Activated T-cell treated with anti-CD3 and anti-CD28 coated beads, Interleukin-2, amount 50 U/mL, for 4 hours (primary cell): Measurements from ENCODE around the gene PINK1. TPM values are rescaled to one million over a fixed set of nuclear protein-coding genes. Genes with fewer than 3 reads are reported as not detected.
"Not testable (repeated sequence)": the region's sequence is repeated elsewhere in the genome, so short reads cannot be mapped to it uniquely, and the experiment has no call there.

Source experiments
- ATAC-seq, 2 donors: fragments of 200-7000 bp; cut with Tn5 transposase; one replicate each; pipeline ENCODE4 v1.10.0; 2021
- DNase-seq: peaks from one replicate; pipeline ENCODE4 v3.0.0-alpha.2; 2020
- H3K27me3 Mint-ChIP-seq: one replicate; pipeline ENCODE4 v1.8.0; 2021; ENCODE audit warnings: low read depth, mixed read lengths
- H3K36me3 Mint-ChIP-seq: one replicate; pipeline ENCODE4 v1.8.0; 2022; ENCODE audit warnings: mixed read lengths; ENCODE audit not compliant: insufficient read depth
- H3K4me1 Mint-ChIP-seq: one replicate; pipeline ENCODE4 v1.8.0; 2021; ENCODE audit warnings: low read depth, mixed read lengths
- H3K4me3 Mint-ChIP-seq: one replicate; pipeline ENCODE4 v1.8.0; 2021; ENCODE audit warnings: mild to moderate bottlenecking, moderate library complexity, mixed read lengths
- H3K9me3 Mint-ChIP-seq: one replicate; pipeline ENCODE4 v1.8.0; 2021; ENCODE audit warnings: mixed read lengths
- total RNA-seq, 3 donors: library from RNA; stranded (reverse); gene quantifications; one replicate each; pipeline ENCODE4 v1.2.1, GENCODE V29; 2021

Gene PINK1
- total RNA-seq, 3 donors from 2014 or later = 1.6 to 2.7 (median 2.2) TPM

- Mint-ChIP-seq H3K4me1 (no peaks in the 10 kb centered on the region), H3K27me3 (peaks cover 5% of the 10 kb centered on the region), H3K36me3 (no peaks in the 10 kb centered on the region), H3K4me3 (no peak overlapping the region), H3K9me3 (no peaks in the 10 kb centered on the region)
- DNase-seq (no peak), ATAC-seq (no peak)
Measured at GRCh38 chr1:20602851-20603450, 30.3 kb upstream of the PINK1 start.

- Mint-ChIP-seq H3K9me3 (no peaks in the 10 kb centered on the region), H3K36me3 (no peaks in the 10 kb centered on the region), H3K4me3 (no peak overlapping the region), H3K4me1 (no peaks in the 10 kb centered on the region), H3K27me3 (peaks cover 5% of the 10 kb centered on the region)
- no peak for DNase-seq
- ATAC-seq = no peak
Measured at GRCh38 chr1:20603504-20604464, 29.5 kb upstream of the PINK1 start.

GRCh38 chr1:20604678-20605077 lies 28.6 kb upstream of the PINK1 start:
- no peaks in the 10 kb centered on the region for H3K9me3 Mint-ChIP-seq
- no peaks in the 10 kb centered on the region for H3K4me1 Mint-ChIP-seq
- peaks cover 5% of the 10 kb centered on the region for H3K27me3 Mint-ChIP-seq
- H3K36me3 Mint-ChIP-seq = no peaks in the 10 kb centered on the region
- ATAC-seq (no peak), DNase-seq (no peak)
- no peak overlapping the region for H3K4me3 Mint-ChIP-seq

GRCh38 chr1:20606801-20607570 lies 26.3 kb upstream of the PINK1 start:
- not testable (repeated sequence) for H3K9me3 Mint-ChIP-seq, H3K4me3 Mint-ChIP-seq, H3K4me1 Mint-ChIP-seq, DNase-seq, ATAC-seq, H3K27me3 Mint-ChIP-seq, H3K36me3 Mint-ChIP-seq

GRCh38 chr1:20609541-20609940 lies 23.7 kb upstream of the PINK1 start:
- H3K36me3 Mint-ChIP-seq = no peaks in the 10 kb centered on the region
- H3K9me3 Mint-ChIP-seq = no peaks in the 10 kb centered on the region
- H3K27me3 Mint-ChIP-seq = peaks cover 7% of the 10 kb centered on the region
- no peaks in the 10 kb centered on the region for H3K4me1 Mint-ChIP-seq
- no peak for ATAC-seq
- no peak for DNase-seq
- H3K4me3 Mint-ChIP-seq = no peak overlapping the region

GRCh38 chr1:20610970-20611369 lies 22.3 kb upstream of the PINK1 start:
- Mint-ChIP-seq H3K4me3 (no peak overlapping the region), H3K36me3 (no peaks in the 10 kb centered on the region), H3K4me1 (no peaks in the 10 kb centered on the region), H3K27me3 (peaks cover 3% of the 10 kb centered on the region), H3K9me3 (no peaks in the 10 kb centered on the region)
- DNase-seq = no peak
- no peak for ATAC-seq

GRCh38 chr1:20611652-20612051 lies 21.6 kb upstream of the PINK1 start:
- H3K4me1 Mint-ChIP-seq = no peaks in the 10 kb centered on the region
- H3K27me3 Mint-ChIP-seq = peaks cover 6% of the 10 kb centered on the region
- H3K36me3 Mint-ChIP-seq = no peaks in the 10 kb centered on the region
- no peaks in the 10 kb centered on the region for H3K9me3 Mint-ChIP-seq
- DNase-seq (no peak), ATAC-seq (no peak)
- no peak overlapping the region for H3K4me3 Mint-ChIP-seq

GRCh38 chr1:20612221-20612746 lies 21.0 kb upstream of the PINK1 start:
- Mint-ChIP-seq H3K27me3 (peaks cover 6% of the 10 kb centered on the region), H3K9me3 (no peaks in the 10 kb centered on the region), H3K4me1 (no peaks in the 10 kb centered on the region), H3K4me3 (no peak overlapping the region), H3K36me3 (no peaks in the 10 kb centered on the region)
- ATAC-seq = no peak
- no peak for DNase-seq

GRCh38 chr1:20614131-20614579 lies 19.1 kb upstream of the PINK1 start:
- Mint-ChIP-seq H3K4me3 (no peak overlapping the region), H3K36me3 (no peaks in the 10 kb centered on the region), H3K4me1 (no peaks in the 10 kb centered on the region), H3K9me3 (no peaks in the 10 kb centered on the region), H3K27me3 (peaks cover 5% of the 10 kb centered on the region)
- no peak for ATAC-seq
- DNase-seq = no peak

GRCh38 chr1:20615946-20616846 lies 17.1 kb upstream of the PINK1 start:
- ATAC-seq = no peak

GRCh38 chr1:20616847-20617487 lies 16.3 kb upstream of the PINK1 start:
- DNase-seq (no peak), ATAC-seq (no peak)
- Mint-ChIP-seq H3K4me1 (no peaks in the 10 kb centered on the region), H3K27me3 (peaks cover 5% of the 10 kb centered on the region), H3K9me3 (no peaks in the 10 kb centered on the region), H3K36me3 (no peaks in the 10 kb centered on the region), H3K4me3 (no peak overlapping the region)

More at GRCh38 chr1:20615946-20616846, 17.1 kb upstream of the PINK1 start:
- no peak for DNase-seq
- H3K36me3 Mint-ChIP-seq = no peaks in the 10 kb centered on the region
- no peaks in the 10 kb centered on the region for H3K4me1 Mint-ChIP-seq
- H3K9me3 Mint-ChIP-seq = no peaks in the 10 kb centered on the region
- H3K27me3 Mint-ChIP-seq = peaks cover 5% of the 10 kb centered on the region
- H3K4me3 Mint-ChIP-seq = no peak overlapping the region

GRCh38 chr1:20618550-20618949 lies 14.7 kb upstream of the PINK1 start:
- no peak for DNase-seq
- H3K27me3 Mint-ChIP-seq = peaks cover 5% of the 10 kb centered on the region
- no peaks in the 10 kb centered on the region for H3K4me1 Mint-ChIP-seq
- no peak overlapping the region for H3K4me3 Mint-ChIP-seq
- ATAC-seq = no peak
- no peaks in the 10 kb centered on the region for H3K9me3 Mint-ChIP-seq
- no peaks in the 10 kb centered on the region for H3K36me3 Mint-ChIP-seq

GRCh38 chr1:20619999-20620398 lies 13.3 kb upstream of the PINK1 start:
- no peaks in the 10 kb centered on the region for H3K9me3 Mint-ChIP-seq
- DNase-seq (no peak), ATAC-seq (no peak)
- no peak overlapping the region for H3K4me3 Mint-ChIP-seq
- no peaks in the 10 kb centered on the region for H3K4me1 Mint-ChIP-seq
- peaks cover 6% of the 10 kb centered on the region for H3K27me3 Mint-ChIP-seq
- no peaks in the 10 kb centered on the region for H3K36me3 Mint-ChIP-seq
